ENCODE results near the gene CNGB1.
"Not testable (repeated sequence)": the region's sequence is repeated elsewhere in the genome, so short reads cannot be mapped to it uniquely, and the experiment has no call there.

The CNGB1 gene

DNA sequence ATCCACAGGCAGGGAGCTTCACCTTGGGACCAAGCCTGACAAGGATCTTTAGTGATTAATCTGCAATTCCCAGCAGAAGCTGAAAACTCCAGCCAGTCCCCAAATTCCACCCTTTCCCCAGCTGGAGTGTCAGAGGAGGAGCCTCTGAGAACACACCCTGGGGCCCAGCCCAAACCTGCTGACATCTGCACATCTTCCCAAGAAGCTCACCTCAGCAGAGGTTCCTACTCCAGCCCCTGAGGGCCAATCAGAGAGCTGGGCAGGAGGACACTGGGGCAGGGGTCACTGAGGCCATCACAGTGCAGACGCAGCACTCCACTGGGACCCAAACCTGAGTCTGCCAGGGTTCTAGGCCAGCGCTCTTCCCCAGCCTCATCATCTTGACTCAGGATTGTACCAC is 44.9 kb downstream of the CNGB1 start:
- DNase-seq (ENCODE audit: low spot score) = no peak

DNA sequence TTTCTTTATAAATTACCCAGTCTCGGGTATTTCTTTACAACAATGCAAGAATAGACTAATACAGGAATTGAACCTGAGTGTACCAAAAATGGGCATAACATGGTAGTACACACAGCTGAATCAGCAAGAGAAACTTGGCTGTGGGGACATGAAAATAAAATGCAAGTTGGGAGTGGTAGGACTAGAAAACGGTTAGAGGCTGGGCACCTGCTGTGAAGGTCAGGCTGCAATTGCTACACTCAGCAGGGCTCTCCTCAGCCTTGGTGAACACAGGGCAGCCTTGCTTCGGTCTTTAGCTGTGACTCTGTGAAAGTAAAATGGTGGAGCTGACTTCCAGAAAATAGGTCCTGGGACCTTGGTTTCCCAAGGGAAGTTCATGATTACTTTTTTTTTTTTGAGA is 45.6 kb downstream of the CNGB1 start:
- no peak for DNase-seq (ENCODE audit: low spot score)

DNA sequence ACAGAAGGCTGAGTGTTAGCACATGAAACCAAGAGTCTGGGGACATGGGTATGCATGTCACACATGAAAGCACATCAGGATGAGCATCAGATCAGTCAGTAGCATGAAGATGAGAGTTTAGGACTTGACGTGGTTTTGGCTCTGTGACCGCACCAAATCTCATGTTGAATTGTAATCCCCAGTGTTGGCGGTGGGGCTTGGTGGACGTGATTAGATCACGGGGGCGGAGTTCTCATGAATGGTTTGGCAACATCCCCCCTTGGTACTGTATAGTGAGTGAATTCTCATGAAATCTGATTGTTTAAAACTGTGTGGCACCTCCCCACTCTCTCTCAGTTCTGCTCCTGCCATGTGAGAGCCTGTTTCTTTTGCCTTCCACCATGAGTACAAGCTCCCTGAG is 46.4 kb downstream of the CNGB1 start:
- DNase-seq (ENCODE audit: low spot score) = no peak

GRCh38 chr16:57923841-57924240 is 47.1 kb downstream of the CNGB1 start:
- no peak for DNase-seq (ENCODE audit: low spot score)

DNA sequence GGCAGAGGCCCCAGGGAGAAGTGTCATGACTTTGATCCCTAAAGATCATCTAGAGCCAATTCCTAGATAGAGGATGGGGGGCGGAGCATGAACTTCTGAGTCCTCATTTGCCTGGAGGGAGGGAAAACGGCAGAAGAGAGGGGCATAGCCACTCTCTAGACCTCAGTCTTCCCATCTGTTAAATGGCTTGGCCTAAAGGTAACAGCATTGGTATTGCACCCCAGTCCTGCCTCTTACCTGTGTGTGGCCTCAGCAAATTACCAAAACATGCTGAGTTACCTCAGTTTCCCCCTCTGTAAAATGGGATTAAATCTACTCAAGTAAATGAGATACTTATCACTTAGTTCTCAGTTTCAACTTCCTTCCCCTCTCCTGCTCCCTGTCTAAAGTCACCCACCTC is 47.5 kb downstream of the CNGB1 start:
- no peak for DNase-seq (ENCODE audit: low spot score)

GRCh38 chr16:57920880-57921229 is 50.1 kb downstream of the CNGB1 start:
- DNase-seq (ENCODE audit: low spot score) = no peak

- DNase-seq (ENCODE audit: low spot score) = no peak
Measured at GRCh38 chr16:57920215-57920879, 50.6 kb downstream of the CNGB1 start.

DNA sequence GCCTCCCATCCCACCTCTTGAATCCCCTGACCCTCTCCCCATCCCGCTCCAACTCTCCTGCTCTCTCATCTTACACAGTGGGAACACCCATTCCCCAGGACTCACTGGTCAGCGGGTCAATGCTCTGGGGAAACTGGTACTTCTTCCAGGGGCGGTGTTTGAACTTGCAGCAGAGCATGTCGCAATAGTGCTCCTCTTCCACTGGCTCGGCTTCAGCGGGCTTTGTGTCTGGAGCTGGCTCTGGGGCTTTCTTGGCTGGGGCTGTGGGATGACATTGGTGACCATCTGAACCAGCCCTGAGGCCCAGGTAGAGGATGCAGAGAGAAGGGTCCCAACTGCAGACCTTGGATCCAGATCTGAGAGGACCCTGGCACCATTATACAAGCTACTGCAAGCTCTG is 51.9 kb downstream of the CNGB1 start:
- DNase-seq (ENCODE audit: low spot score) = no peak

DNA sequence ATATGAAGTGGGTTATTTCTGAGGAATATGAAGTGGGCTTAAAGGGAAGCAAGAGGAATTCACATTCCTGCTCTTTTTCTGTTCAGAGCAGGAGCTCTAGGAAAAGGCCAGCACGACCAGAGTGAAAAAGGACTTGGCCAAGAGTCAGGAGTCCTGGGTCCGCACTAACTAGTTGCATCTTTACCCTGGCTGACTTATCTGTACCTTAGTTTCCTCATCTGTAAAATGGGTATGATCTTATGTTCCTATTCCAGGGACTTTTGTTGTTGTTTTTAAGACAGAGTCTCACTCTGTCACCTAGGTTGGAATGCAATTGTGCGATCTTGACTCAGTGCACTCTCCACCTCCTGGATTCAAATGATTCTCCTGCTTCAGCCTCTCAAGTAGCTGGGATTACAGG is 52.5 kb downstream of the CNGB1 start:
- DNase-seq (ENCODE audit: low spot score) = no peak

GRCh38 chr16:57917929-57918328 is 53.0 kb downstream of the CNGB1 start:
- not testable (repeated sequence) for DNase-seq (ENCODE audit: low spot score)

GRCh38 chr16:57917489-57917888 is 53.4 kb downstream of the CNGB1 start:
- not testable (repeated sequence) for DNase-seq (ENCODE audit: low spot score)

GRCh38 chr16:57916735-57917438 is 54.0 kb downstream of the CNGB1 start:
- DNase-seq (ENCODE audit: low spot score) = no peak

GRCh38 chr16:57915811-57916488 is 55.0 kb downstream of the CNGB1 start:
- no peak for DNase-seq (ENCODE audit: low spot score)

- no peak for DNase-seq (ENCODE audit: low spot score)
Measured at GRCh38 chr16:57915267-57915666, 55.7 kb downstream of the CNGB1 start.

DNA sequence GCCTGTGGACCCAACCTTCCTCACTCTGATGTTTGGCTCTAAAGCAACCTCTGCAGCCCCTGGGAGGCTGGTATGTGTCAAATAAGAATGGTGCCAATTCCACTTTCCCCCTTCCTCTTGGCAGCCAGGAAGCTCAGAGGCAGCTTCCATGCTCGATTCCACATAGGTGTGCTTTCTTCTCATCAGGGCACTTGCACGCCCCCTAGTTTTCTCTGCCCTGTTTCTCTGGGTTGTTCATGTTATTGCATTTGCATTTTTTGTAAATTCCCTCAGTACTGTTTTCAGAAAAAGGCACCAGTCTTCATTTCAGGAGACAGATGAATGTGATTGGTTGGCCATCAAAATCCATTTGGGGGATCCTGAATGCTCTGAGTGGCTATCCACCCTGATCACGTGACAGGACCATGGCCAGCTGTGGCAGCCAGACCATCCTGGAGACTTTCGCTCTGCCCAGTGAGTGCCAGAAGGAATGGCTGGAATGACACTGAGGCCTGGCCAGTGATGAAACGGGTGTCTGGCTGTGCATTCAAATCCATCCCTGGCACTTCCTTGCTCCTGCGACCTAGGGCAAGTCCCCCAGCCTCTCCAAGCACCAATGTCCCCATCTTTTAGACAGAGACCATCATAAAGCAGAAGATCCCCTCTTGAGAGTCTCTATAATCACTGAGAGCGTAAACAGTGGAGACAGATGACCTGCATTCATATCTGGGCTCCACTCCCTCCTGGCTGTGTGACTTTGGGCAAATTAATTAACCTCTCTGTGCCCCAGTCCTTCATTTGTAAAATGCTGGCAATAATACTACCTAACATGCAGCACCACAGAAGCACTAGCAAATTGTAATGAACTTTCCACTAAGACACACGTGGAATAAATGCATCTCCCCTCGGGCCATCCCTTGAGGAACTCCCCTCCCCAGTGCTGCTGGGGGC is 56.4 kb downstream of the CNGB1 start:
- DNase-seq (ENCODE audit: low spot score) = no peak

DNA sequence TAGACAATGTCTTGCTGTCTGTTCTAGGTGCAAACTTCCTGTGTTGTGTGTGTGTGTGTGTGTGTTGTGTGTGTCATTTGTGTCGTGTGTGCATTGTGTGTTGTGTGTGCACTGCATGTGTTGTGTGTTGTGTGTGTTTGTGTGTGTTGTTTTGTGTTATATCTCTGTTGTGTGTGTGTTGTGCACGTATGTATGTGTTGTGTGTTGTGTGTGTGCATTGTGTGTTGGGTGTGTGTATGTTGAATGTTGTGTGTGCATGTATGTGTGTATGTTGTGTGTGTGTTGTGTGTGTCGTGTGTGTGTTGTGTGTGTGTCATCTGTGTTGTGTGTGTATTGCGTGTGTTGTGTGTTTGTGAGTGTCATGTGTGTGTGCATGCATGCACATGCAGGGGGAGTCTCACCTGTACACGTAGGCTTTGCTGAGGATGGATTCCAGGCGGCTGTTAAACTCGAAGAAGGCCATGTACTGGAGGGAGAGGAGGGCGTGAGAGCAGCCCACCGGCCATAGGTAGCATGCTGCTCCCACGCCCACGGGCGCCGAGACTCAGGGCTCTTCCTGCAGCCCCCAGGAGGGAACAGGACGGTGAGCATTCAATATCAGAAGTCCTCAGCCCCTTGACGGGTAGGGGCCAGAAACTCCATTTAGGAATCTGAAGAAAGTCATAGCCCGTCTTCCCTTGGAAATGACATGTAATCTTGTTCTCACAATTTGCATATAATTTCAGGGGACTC is 58.2 kb downstream of the CNGB1 start:
- no peak for DNase-seq (ENCODE audit: low spot score)

DNA sequence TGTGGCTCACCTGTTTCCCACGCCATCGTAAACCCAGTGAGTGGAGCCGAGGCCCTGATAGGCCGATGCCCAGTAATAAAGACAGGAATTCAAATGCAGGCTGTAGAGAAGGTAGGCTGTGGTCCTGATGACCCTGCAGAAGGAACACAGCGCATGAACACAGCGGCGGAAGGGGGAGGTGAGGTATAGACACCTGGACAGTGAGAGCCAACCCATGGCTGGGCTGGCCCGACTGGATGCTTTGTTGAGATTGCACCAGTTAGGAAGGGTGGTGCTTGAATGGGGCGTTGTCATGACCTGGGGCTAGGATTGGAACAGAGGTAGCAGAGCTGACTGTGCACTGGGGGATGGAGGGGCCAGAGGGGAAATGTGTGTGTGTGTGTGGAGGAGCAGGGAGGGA is 59.2 kb downstream of the CNGB1 start:
- no peak for DNase-seq (ENCODE audit: low spot score)

DNA sequence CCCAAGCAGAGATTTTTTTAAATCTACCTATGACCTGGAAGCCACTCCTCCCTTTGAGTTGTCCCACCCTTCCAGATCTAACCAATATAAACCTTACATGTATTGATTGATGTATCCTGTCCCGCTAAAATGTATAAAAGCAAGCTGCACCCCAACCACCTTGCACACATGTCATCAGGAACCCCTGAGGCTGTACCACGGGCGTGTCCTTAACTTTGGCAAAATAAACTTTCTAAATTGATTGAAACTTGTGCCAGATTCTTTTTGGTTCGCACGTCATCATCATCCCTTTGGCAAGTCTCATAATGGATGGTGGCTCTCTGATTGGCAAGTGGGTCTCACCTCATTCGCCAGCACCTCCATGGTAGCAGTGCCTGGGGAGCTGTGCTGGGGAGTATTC is 60.2 kb downstream of the CNGB1 start:
- no peak for DNase-seq (ENCODE audit: low spot score)

- no peak for DNase-seq (ENCODE audit: low spot score)
Measured at GRCh38 chr16:57908409-57908987, 62.4 kb downstream of the CNGB1 start.

DNA sequence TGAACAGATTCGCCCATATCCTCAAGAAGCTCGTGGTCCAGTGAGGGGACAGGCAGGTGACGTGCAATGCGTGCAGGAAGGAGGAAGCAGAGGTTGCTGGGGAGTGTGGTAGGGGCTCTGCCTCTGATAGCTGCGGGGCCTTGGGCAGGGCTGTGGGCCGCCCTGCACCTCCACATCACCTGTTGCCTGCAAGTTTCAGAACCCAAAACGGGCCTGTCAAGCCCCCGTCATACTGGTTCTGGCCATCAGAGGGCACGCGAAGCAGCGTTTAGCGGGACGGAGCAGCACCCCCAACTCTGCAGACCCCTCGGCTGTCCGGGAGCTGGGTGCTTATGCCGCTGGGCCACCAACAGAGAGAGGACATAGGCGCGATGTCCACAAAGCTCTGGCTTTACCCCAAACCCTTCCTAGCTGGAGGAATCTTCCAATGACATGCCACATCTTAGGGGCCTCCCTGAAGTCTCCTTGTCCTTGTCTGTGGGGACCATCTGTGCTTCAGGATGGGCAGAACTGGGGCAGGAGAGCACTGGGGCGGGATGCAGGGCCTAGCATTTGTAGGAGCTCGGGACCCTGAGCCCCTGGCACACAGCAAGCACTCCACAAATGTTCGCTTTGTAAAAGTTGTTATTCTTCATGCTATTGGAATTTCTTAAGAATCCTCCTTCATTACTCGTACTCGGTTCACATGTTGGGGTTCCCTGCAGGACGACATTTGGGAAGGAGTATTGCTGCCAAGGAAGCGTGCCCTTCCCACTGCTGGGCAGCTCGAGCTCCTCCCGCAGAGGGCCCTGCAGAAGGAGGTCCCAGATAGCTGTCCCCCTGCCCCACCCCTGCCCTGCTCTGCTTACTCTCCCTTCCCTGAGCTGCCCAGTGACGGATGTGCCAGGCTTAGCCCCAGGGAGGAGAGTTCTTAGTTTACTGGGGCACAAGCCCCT is 64.3 kb downstream of the CNGB1 start:
- DNase-seq (ENCODE audit: low spot score) = no peak

Measured in HuH-7.5 (cell line).